IgD-negative memory B cell (primary cell): ENCODE measurements around the gene PASD1. TPM values are rescaled to one million over a fixed set of nuclear protein-coding genes. Genes with fewer than 3 reads are reported as not detected.
A peak's percentile ranks its signal among the peaks of the same experiment; 100 is the strongest.

Source experiments
- H3K27ac Mint-ChIP-seq, 3 donors: one replicate each; pipeline ENCODE4 v1.8.0; 2020 to 2022; ENCODE audit warnings: mild to moderate bottlenecking in 3 of 3, mixed read lengths in 3 of 3, moderate library complexity in 1 of 3
- H3K27me3 Mint-ChIP-seq: one replicate; pipeline ENCODE4 v1.8.0; 2021; ENCODE audit warnings: mixed read lengths
- H3K36me3 Mint-ChIP-seq: one replicate; pipeline ENCODE4 v1.8.0; 2020; ENCODE audit warnings: mild to moderate bottlenecking, mixed read lengths
- H3K4me1 Mint-ChIP-seq, 3 donors: one replicate each; pipeline ENCODE4 v1.8.0; 2020 to 2022; ENCODE audit warnings: mixed read lengths in 3 of 3, mild to moderate bottlenecking in 1 of 3
- H3K4me3 Mint-ChIP-seq, 4 donors: one replicate each; pipeline ENCODE4 v1.8.0; 2020 to 2022; ENCODE audit warnings: mild to moderate bottlenecking in 4 of 4, mixed read lengths in 4 of 4, moderate library complexity in 3 of 4
- H3K9me3 Mint-ChIP-seq, 3 donors: one replicate each; pipeline ENCODE4 v1.8.0; 2020 to 2021; ENCODE audit warnings: mixed read lengths in 3 of 3, mild to moderate bottlenecking in 1 of 3
- polyA plus RNA-seq: library from polyadenylated mRNA; unstranded; fragments of 300-500 nt; fragmentation: Illumina TruSeq; gene quantifications from one replicate; pipeline ENCODE4 v1.2.3, GENCODE V29; 2021

PASD1 gene
- polyA plus RNA-seq, 1 donor from 2014 or later: not detected

- Mint-ChIP-seq H3K9me3 (peaks cover 0 to 2% (median 0%) of the 10 kb centered on the region in 3 donors), H3K27ac (no peak overlapping the region)
Observed at GRCh38 chrX:151702026-151702714, 138.7 kb downstream of the PASD1 start.

GRCh38 chrX:151702741-151703340 is 139.4 kb downstream of the PASD1 start:
- Mint-ChIP-seq H3K27me3 (peaks cover 5% of the 10 kb centered on the region), H3K4me1 (no peaks in the 10 kb centered on the region), H3K9me3 (peaks cover 0 to 2% (median 0%) of the 10 kb centered on the region in 3 donors), H3K27ac (no peak overlapping the region), H3K4me3 (peak overlapping the region in 1 of 4 donors; percentile 17), H3K36me3 (no peaks in the 10 kb centered on the region)

More at GRCh38 chrX:151702026-151702714, 138.7 kb downstream of the PASD1 start:
- Mint-ChIP-seq H3K36me3 (no peaks in the 10 kb centered on the region), H3K27me3 (peaks cover 5% of the 10 kb centered on the region), H3K4me1 (no peaks in the 10 kb centered on the region), H3K4me3 (peak overlapping the region in 1 of 4 donors; percentile 17)

DNA sequence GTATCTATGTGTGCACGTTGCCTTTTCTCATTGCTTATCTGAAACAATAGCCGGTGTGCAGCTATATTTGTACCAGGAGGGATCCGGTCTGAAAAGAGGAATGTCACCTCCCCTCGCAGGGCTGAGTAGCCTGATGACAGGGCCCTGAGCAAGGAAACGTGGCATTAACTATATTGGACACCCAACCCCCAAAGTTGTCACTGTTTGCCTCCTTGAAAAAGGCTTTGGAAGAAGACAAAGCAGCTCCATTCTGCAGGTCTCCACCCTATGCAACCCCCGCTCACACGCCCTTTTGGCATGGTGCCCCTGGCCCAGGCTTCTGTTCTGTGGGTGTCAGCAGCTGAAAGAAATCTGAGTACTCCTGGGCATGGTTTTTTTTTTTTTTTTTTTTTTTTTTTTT is 140.0 kb downstream of the PASD1 start:
- no peaks in the 10 kb centered on the region for H3K4me1 Mint-ChIP-seq
- no peaks in the 10 kb centered on the region for H3K36me3 Mint-ChIP-seq
- H3K9me3 Mint-ChIP-seq: peaks cover 0 to 2% (median 0%) of the 10 kb centered on the region in 3 donors
- H3K4me3 Mint-ChIP-seq: no peak overlapping the region
- H3K27ac Mint-ChIP-seq: no peak overlapping the region
- H3K27me3 Mint-ChIP-seq: peaks cover 5% of the 10 kb centered on the region

DNA sequence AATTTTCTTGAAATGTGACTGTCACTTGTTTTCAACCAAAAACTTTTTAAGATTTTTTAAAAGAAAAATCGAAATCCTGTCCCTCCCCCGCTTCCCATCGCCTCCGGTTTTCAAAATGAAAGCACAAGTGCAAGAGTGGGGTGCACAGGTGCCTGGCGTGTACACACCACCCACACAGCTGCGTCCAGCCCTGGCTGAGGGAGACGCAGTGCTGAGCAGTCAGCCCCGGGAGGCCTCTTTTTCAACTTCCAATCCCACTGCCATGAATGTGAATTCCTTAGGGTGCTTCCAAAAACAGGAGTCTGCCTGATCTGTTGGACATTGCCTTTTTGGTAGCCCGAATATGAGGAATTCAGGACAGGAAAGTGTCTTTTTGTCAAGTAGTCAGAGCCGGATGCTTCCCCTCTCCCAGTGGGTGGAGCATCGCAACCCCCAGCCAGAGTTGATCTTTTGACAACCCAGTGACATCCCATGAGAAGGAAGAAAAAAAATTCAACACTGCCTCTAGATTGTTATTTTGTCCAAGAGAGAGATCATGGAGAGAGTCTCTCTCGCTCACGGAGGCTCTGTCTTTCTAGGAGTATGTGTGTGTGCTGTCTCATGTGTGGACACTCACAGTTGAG is 140.7 kb downstream of the PASD1 start:
- Mint-ChIP-seq H3K9me3 (peaks cover 0 to 2% (median 0%) of the 10 kb centered on the region in 3 donors), H3K27me3 (peaks cover 5% of the 10 kb centered on the region), H3K27ac (no peak overlapping the region), H3K4me1 (no peaks in the 10 kb centered on the region), H3K4me3 (no peak overlapping the region), H3K36me3 (no peaks in the 10 kb centered on the region)

- H3K27me3 Mint-ChIP-seq: peaks cover 5% of the 10 kb centered on the region
- no peak overlapping the region for H3K4me3 Mint-ChIP-seq
- H3K27ac Mint-ChIP-seq: no peak overlapping the region
- peaks cover 0 to 2% (median 0%) of the 10 kb centered on the region in 3 donors for H3K9me3 Mint-ChIP-seq
- H3K4me1 Mint-ChIP-seq: no peaks in the 10 kb centered on the region
- H3K36me3 Mint-ChIP-seq: no peaks in the 10 kb centered on the region
Observed at GRCh38 chrX:151708821-151709220, 145.3 kb downstream of the PASD1 start.

DNA sequence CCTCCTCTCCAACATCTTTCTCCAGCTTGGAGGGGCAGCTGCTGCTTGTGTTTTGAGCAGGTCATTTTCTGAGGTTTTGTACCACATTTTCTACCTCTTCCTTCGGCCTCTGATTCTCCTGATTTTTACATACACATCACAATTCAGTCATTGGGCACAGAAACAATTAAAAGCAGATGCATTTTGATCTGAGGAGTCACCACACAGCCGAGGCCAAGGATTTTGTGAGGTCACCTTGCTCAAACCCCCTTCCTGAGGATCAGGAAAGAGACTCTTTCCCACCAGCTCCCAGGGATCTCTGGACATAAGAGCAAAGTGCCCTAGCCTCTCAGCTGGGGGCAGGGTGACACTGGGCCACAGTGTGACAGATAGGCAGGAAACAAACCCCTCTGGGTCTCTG is 147.0 kb downstream of the PASD1 start:
- H3K36me3 Mint-ChIP-seq: no peaks in the 10 kb centered on the region
- no peaks in the 10 kb centered on the region for H3K9me3 Mint-ChIP-seq
- no peak overlapping the region for H3K4me3 Mint-ChIP-seq
- H3K27ac Mint-ChIP-seq: no peak overlapping the region
- no peaks in the 10 kb centered on the region for H3K4me1 Mint-ChIP-seq
- H3K27me3 Mint-ChIP-seq: peaks cover 3% of the 10 kb centered on the region

DNA sequence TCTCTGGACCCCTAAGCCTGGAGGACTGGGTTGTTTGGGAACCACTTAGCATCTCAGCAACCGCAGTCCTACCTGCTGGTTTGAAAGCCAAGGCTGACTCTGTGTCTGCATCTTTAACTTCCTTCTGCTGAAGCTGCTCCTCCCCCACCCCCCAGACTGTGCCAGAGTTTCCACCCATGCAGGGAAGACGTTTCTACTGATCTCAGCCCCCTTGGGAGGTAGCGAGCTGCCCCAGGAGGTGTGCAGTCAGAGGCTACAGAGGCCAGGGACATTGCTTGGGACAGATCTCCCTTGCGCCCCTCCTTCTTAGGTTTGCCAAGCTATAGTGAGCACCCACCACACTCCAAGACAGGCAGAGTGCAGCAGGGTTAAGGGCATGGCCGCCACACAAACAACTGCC is 147.7 kb downstream of the PASD1 start:
- Mint-ChIP-seq H3K36me3 (no peaks in the 10 kb centered on the region), H3K4me3 (no peak overlapping the region), H3K4me1 (no peaks in the 10 kb centered on the region), H3K27me3 (peaks cover 2% of the 10 kb centered on the region), H3K9me3 (no peaks in the 10 kb centered on the region), H3K27ac (no peak overlapping the region)

DNA sequence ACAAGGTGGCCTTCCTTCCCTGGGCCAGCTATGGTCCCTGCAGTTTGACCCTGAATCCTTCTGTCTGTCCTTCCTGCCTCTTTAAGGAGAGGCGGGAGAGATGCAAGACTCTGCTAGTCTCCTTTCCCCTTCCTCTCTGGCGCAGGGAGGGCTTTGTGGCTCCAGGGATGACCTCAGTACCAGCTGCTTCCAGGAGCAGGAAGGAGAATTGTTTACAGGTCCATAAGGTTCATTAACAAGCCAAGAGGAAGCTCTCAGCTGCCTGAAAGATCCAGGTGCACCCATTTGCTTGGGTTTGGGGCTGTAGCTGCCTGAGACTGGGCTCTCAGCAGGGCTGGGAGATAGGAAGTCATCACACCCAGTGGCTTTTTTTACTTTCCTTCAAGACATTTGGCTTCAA is 148.3 kb downstream of the PASD1 start:
- Mint-ChIP-seq H3K9me3 (no peaks in the 10 kb centered on the region), H3K4me1 (no peaks in the 10 kb centered on the region), H3K27me3 (peaks cover 2% of the 10 kb centered on the region), H3K4me3 (no peak overlapping the region), H3K27ac (no peak overlapping the region), H3K36me3 (no peaks in the 10 kb centered on the region)

- no peaks in the 10 kb centered on the region for H3K36me3 Mint-ChIP-seq
- H3K9me3 Mint-ChIP-seq: no peaks in the 10 kb centered on the region
- no peak overlapping the region for H3K27ac Mint-ChIP-seq
Observed at GRCh38 chrX:151712253-151712652, 148.8 kb downstream of the PASD1 start.

DNA sequence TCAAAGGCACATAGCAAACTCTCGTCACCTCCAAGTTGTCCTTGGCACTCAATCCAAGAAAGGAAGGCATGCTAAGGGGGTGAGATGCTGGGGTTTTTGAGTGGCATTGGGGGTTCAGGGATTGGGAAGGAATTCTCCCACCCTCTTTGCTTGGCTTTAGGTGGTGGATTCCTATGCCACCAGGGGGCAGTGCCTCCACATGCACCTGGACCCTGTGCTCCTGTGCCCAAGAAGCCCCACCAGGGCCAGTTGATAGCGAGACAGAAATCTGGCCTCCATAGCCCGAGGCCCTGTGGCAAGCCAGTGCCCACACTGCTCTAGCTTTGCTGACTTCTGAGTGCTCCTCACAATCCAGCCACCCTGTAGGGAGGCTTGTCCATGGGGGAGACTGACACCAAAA is 150.4 kb downstream of the PASD1 start:
- no peak overlapping the region for H3K27ac Mint-ChIP-seq
- H3K27me3 Mint-ChIP-seq: peaks cover 2% of the 10 kb centered on the region
- H3K9me3 Mint-ChIP-seq: peaks cover 0 to 2% (median 0%) of the 10 kb centered on the region in 3 donors
- H3K4me1 Mint-ChIP-seq: no peaks in the 10 kb centered on the region
- H3K36me3 Mint-ChIP-seq: no peaks in the 10 kb centered on the region
- H3K4me3 Mint-ChIP-seq: no peak overlapping the region

More at GRCh38 chrX:151712253-151712652, 148.8 kb downstream of the PASD1 start:
- Mint-ChIP-seq H3K4me1 (no peaks in the 10 kb centered on the region), H3K27me3 (peaks cover 2% of the 10 kb centered on the region), H3K4me3 (no peak overlapping the region)

DNA sequence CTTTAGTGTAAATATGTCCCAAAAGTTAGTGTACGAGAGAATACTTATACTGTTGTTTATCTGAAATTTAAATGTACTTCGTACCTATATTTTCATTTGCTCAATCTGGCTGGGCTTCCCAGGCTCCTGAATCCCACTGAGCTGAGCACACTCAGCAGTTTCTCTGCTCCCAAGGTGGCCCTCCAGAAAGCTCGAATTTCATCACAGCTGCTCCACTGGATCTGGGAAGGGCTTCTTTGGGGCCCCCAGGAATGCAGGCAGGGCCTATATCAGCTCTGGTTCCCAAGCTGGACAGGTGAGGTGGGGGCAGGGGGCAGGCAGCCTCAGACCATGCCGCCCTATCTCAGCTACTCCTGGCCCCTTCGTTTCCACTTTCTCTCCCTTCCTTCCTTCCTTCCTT is 150.9 kb downstream of the PASD1 start:
- Mint-ChIP-seq H3K36me3 (no peaks in the 10 kb centered on the region), H3K4me1 (no peaks in the 10 kb centered on the region)

GRCh38 chrX:151715752-151716151 is 152.3 kb downstream of the PASD1 start, which contains the start of gene FATE1:
TSS of gene FATE1 (plus strand) at chrX:151716035. CDS start at chrX:151716120, 85 bp downstream.
- Mint-ChIP-seq H3K4me1 (no peaks in the 10 kb centered on the region), H3K27ac (no peak within 1 kb of the TSS), H3K27me3 (peaks cover 2% of the 10 kb centered on the region), H3K9me3 (peaks cover 0 to 2% (median 0%) of the 10 kb centered on the region in 3 donors), H3K36me3 (no peaks in the 10 kb centered on the region), H3K4me3 (no peak within 1 kb of the TSS)

More for the DNA sequence above, 150.9 kb downstream of the PASD1 start:
- H3K27ac Mint-ChIP-seq: no peak overlapping the region
- H3K4me3 Mint-ChIP-seq: no peak overlapping the region
- H3K27me3 Mint-ChIP-seq: peaks cover 2% of the 10 kb centered on the region
- H3K9me3 Mint-ChIP-seq: peaks cover 0 to 2% (median 0%) of the 10 kb centered on the region in 3 donors

DNA sequence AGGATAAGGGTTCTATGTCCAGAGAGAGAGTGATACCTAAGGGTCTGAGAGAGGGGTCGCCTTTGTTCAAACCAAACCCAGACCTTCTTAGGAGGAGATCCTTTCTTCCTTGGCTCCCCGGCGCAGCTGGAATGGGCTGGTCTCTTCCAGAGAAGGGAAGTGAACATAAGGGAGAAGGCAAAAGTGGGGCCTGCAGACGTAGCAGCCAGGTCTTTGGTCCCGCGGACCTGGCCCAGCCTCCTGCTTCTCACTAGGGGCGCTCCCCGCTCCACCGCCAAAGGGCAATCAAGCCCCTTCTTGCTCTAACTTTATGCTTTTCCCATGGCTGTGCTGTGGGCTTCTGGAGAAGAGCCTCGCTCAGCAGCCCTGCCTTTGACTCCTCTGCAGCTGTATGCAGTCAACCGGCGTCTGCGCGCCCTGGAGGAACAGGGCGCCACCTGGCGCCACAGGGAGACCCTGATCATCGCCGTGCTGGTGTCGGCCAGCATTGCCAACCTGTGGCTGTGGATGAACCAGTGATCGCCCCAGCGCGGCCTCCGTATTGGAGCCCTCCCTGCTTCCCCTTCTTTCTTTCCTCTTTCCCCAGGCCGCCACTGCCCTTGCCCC is 158.9 kb downstream of the PASD1 start:
- Mint-ChIP-seq H3K4me1 (no peaks in the 10 kb centered on the region), H3K9me3 (peaks cover 0 to 2% (median 0%) of the 10 kb centered on the region in 3 donors), H3K36me3 (no peaks in the 10 kb centered on the region), H3K4me3 (no peak overlapping the region), H3K27me3 (no peaks in the 10 kb centered on the region), H3K27ac (peak overlapping the region in 1 of 3 donors; percentile 37)

DNA sequence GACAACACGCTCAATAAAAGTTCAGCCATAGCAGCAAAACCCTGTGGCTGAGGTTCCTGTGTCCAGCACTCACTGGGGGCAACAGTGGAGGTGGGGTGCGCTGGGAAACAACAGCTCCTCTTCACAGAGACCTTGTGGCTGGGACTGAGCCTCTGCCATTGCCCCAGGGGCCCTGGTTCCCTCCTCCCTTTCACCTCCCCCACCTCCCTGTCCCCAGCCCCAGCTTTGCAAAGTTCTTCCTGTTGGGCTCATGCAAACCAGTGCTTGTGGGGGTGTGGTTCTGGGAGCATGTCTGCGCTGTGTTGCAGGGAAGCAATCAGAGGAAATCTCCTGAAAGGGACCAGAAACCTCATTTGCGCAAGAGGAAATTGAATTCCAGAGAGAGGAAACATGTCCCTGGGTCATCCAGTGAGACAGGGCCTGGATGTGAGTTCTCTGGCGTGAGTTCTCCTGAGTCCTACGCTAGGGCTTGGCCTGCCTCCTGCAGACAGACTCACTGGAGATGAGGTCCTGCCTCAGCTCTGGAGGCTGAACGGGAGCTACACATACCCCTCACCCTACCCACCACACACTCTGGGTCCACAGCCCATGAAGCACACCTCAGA is 159.8 kb downstream of the PASD1 start:
- no peaks in the 10 kb centered on the region for H3K27me3 Mint-ChIP-seq
- no peak overlapping the region for H3K4me3 Mint-ChIP-seq
- no peak overlapping the region for H3K27ac Mint-ChIP-seq
- H3K36me3 Mint-ChIP-seq: no peaks in the 10 kb centered on the region
- H3K9me3 Mint-ChIP-seq: peaks cover 0 to 2% (median 0%) of the 10 kb centered on the region in 3 donors
- no peaks in the 10 kb centered on the region for H3K4me1 Mint-ChIP-seq
